ENCODE data around the gene MMRN1.

MMRN1 gene, protein sequence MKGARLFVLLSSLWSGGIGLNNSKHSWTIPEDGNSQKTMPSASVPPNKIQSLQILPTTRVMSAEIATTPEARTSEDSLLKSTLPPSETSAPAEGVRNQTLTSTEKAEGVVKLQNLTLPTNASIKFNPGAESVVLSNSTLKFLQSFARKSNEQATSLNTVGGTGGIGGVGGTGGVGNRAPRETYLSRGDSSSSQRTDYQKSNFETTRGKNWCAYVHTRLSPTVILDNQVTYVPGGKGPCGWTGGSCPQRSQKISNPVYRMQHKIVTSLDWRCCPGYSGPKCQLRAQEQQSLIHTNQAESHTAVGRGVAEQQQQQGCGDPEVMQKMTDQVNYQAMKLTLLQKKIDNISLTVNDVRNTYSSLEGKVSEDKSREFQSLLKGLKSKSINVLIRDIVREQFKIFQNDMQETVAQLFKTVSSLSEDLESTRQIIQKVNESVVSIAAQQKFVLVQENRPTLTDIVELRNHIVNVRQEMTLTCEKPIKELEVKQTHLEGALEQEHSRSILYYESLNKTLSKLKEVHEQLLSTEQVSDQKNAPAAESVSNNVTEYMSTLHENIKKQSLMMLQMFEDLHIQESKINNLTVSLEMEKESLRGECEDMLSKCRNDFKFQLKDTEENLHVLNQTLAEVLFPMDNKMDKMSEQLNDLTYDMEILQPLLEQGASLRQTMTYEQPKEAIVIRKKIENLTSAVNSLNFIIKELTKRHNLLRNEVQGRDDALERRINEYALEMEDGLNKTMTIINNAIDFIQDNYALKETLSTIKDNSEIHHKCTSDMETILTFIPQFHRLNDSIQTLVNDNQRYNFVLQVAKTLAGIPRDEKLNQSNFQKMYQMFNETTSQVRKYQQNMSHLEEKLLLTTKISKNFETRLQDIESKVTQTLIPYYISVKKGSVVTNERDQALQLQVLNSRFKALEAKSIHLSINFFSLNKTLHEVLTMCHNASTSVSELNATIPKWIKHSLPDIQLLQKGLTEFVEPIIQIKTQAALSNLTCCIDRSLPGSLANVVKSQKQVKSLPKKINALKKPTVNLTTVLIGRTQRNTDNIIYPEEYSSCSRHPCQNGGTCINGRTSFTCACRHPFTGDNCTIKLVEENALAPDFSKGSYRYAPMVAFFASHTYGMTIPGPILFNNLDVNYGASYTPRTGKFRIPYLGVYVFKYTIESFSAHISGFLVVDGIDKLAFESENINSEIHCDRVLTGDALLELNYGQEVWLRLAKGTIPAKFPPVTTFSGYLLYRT

DNA sequence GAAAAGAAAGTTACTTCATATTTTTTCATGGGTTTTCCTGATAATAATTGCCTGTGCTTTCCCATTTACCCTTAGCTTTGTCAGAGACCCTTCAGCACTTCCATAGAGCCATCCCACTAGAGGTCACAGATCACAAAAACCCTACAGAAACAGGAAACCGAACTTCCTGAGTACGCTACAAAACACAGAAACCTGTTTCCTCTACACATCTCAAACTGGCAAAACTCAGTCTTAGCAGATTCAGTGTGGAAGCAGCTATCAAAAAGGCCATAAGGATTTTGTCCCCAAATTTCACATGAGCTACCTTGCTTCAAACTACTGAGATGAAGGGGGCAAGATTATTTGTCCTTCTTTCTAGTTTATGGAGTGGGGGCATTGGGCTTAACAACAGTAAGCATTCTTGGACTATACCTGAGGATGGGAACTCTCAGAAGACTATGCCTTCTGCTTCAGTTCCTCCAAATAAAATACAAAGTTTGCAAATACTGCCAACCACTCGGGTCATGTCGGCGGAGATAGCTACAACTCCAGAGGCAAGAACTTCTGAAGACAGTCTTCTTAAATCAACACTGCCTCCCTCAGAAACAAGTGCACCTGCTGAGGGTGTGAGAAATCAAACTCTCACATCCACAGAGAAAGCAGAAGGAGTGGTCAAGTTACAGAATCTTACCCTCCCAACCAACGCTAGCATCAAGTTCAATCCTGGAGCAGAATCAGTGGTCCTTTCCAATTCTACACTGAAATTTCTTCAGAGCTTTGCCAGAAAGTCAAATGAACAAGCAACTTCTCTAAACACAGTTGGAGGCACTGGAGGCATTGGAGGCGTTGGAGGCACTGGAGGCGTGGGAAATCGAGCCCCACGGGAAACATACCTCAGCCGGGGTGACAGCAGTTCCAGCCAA, at the start of gene MMRN1:
Gene MMRN1 (plus strand): TSS at position 206 of the 902 bp plus-strand sequence. CDS start 118 bp downstream, at position 324.
- DNase-seq (ENCODE audit: low read depth, low spot score), result no peak

DNA sequence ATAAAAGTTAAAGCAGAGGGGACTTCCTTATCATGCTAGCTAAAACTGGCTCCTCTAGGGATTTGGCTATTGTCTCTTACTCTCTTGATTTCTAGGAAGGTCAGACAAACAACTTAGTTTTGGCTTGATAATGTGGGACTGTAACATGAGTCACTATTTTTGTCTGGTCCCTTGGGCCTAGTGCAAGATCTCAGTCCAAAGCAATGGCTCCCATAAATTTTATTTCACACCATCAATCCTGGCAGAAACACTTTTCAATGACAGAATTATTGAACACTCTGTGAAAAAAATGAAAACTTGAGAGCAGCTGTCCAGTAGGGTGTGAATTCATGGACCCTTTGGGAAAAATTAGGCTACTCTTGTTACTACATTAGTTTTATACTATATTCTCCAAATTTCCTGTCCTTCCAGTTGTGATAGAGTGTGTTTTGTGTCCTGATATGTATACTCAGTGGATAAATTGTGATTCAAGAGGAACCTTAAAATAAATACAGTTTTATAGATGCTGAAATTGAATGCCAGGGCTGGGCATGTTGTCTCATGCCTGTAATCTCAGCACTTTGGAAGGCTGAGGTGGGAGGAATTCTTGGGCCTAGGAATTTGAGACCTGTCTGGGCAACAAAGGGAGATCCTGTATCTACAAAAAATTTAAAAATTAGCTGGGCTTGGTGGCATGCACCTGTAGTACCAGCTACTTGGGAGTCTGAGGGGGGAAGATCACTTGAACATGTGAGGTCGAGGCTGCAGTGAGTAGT, 46.9 kb upstream of the MMRN1 start:
- no peak for DNase-seq (ENCODE audit: low read depth, low spot score)

DNA sequence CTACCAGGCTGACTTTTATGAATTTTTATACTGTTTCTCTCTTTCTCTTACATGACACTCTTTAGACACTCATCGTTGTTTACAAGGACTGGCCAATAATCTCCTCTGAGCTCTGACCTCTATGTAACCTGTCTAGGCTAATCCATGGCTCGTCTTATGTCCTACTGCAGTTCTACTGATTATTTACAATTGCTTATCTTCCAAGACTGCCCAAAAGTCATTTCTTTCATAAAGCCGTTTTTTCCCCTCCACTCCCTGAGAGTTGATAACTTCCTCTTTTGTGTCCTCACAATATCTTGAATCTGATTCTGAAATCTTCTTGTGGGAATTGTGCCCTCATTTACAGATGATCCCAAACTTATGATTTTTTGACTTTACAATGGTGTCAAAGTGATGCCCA, 39.4 kb upstream of the MMRN1 start:
- DNase-seq (ENCODE audit: low read depth, low spot score), result no peak

DNA sequence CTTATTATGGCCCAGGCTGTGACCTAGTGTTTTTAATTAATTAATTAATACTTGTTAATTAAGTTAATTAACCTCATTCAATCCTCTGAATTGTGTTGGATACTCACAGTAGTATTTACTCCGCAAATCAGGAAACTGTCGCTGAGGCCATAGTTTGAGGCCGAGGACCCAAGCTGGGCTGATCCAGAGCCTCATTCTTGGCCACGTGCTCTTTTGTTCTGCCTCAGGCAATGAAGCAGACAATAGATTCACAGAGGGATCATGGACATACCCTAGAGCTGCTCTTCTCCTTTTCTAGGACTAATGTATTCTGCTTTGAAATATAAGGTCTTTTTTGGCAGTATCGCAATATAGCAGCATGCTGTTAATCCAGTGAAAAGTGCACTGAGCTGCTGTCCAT, 33.7 kb upstream of the MMRN1 start:
- DNase-seq (ENCODE audit: low read depth, low spot score), result no peak

DNA sequence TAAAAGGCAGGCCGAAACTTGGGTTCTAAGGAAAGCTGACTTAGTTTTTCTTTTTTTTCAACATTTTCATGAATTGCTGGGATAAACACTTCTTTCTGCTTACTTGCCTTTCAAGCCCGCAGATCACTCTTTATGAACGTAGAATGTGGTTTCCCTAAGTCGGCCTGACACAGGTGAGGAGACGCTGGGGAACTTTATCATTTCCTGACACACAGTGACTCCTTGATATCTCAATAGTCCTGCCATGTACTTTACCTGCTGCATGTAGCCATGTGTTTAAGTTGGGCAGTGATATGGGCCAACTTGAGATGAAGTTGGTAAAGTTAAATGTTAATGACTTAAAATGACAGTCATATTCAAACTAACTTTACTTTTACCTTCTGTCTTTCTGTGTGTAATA, 31.1 kb upstream of the MMRN1 start:
- no peak for DNase-seq (ENCODE audit: low read depth, low spot score)

DNA sequence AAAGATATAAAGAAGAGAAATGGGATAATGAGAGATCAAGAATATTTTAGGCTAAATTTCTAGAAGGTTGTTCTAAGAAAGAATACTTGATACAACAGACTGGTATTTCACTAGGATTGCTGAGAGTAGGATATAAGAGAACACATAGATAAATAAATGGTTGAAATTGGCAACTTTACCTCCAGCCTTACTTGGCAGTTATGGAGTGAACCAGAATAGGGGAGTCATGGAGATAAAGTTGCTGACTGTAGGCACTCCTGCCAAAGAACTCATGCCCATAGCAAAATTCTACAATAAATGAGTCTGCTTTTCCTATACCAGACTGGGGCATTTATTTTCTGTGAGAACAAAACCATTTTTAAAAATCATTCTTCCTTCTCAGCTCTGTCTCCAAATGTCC, 26.4 kb upstream of the MMRN1 start:
- DNase-seq (ENCODE audit: low read depth, low spot score), result no peak

DNA sequence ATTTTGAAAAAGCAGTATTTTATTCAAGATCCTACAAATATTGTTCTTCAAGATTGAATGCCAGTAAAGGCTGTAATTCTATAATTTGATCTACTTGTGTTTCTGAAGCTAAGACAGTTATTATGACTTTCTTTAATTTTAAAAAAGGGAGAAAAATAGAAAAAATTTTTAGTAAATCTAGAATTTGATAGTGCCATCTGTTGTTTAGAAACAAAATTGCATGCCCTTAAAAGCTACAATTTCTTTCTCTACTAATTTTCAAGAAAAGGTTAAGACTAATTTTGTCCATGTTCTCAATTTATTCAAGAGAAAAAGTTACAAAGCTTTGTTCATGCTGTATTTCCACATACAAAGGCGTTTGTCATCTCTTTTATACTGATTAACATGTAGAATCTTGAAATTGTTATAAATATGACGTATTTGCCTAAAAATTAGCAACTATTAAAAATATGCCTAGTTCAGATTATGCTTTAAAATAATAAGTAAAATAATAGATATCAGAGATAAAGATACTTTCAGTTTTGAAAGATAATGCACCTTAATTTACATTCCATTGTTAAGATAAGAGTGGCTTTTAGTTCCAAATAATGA, 25.6 kb upstream of the MMRN1 start:
- DNase-seq (ENCODE audit: low read depth, low spot score), result no peak

DNA sequence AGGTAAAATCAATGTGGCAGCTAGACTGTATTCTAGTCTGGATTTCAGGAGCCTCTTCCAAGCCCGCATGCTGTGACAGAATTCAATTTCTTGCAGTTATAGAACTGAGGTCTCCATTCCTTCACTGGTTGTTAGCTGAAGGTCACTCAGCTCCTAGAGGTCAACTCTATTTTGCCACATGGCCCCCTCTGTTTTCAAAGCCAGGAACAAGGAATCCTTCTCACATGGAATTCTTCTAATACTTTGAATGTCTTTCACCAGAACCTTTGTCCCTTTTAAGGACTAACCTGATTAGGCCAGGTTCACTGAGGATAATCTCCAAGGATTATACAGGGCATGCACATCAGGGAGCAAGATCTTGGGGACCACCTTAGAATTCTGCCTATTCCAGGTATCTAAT, 23.4 kb upstream of the MMRN1 start:
- DNase-seq (ENCODE audit: low read depth, low spot score), result no peak

DNA sequence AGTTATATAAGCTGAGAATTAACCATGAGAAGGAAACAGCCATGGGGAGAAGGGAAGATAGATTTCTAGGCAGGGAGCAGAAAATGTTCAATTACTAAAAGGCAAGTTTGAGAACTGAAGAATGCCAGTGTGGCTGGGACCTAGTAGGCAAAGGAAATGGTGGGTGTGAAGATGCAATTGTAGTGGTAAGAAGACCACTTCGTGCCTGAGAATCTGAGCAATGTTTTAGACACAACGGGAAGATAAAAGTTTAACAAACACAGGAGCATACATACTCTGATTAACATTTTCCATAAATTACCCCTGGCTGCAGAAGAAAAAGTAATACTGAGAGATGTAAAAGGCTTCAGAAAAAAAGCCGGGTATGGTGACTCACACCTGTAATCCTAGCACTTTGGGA, 18.1 kb upstream of the MMRN1 start:
- DNase-seq (ENCODE audit: low read depth, low spot score), result no peak

DNA sequence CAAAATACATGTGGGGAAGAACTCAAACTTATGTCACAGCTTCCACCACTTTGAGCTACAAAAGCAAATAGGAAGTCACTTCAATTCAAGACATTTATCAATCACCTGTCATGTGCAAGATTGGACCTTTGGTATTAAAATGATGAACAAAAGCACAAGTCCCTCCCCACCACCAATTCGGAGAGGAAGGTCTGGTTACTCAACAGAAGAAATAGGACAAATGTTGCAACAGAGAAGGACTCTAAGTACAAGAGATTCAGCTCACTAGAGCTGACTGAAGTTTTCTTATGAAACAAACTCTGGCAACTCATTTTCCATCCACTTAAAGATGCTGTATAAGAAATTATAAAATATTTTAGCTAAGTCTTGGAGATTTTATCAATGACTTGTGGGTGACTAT, 16.0 kb upstream of the MMRN1 start:
- DNase-seq (ENCODE audit: low read depth, low spot score), result no peak

DNA sequence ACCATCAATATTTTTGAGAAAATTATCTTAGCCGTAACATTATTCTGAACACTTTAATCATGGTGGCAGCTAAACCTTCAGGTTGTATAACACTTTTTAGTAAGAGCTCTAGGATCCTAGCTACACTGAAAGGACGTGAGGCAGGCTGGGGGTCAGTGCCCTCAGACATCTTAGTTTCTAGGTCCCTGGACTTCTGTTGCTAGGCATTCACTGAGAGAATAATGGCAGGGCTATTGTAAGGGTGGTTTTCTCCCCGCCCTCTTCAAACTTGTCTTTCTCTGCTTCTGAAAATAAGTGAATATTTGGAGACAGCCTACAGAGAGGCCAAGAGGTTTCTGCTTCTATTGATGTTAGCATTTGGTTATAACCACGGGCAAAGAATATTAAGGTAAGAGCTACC, 15.4 kb upstream of the MMRN1 start:
- DNase-seq (ENCODE audit: low read depth, low spot score), result no peak

DNA sequence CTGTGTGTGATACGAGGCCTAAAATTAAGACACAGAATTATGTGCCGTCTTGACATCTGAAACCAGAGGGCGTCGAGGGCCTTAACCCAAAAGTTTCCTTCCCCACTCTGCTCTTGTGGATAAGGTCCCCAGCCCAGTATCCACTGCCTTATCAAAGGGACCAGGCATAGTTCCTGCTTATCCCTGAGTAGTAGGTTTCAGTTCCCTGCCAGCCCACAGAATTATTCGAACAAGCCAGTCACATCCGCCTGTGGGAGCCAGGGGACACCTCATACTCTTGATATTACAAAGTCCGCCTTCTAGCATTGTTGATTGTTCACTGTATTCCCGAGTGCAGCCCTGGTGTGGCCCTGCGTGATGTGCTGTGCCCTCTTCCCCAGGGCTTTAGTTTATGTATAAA, 5.4 kb upstream of the MMRN1 start:
- DNase-seq (ENCODE audit: low read depth, low spot score), result no peak

DNA sequence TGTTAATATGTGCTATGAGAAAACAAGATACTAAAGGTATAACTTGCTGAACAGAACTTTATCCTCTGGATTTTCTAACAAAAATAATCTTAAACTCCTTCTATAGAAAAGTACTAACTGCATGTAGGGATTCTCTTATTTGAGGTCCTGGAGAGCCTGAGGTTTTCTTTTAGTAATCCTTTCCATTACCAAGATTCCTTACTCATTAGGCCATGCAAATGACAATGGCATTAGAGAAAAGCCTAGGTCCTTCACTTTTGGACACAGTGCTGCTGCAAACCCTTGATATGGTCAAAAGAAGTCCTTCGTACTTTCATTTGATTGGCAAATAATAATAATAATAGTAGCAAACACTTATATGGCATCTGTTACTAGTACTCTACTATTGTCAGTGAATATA, 3.2 kb downstream of the MMRN1 start:
- no peak for DNase-seq (ENCODE audit: low read depth, low spot score)

DNA sequence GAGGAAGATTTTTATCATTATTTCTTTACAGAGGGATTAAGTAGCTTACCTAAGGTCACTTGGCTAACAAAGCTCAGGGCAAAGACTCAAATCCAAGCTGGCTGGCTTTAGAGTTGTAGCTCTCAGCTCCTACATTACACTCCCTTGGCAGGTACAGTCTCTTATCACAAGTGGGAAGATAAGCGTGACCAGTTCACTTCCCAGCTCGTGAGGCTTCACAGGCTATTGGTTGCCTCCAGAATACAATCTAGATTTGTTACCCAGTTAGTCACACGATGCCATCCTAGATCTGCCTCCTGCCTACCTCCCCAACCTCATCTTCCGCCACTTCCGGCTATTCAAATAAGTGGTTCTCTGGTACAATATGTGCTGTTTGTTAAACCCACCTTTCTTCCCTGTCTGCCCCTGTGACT, 3.7 kb downstream of the MMRN1 start:
- no peak for DNase-seq (ENCODE audit: low read depth, low spot score)

DNA sequence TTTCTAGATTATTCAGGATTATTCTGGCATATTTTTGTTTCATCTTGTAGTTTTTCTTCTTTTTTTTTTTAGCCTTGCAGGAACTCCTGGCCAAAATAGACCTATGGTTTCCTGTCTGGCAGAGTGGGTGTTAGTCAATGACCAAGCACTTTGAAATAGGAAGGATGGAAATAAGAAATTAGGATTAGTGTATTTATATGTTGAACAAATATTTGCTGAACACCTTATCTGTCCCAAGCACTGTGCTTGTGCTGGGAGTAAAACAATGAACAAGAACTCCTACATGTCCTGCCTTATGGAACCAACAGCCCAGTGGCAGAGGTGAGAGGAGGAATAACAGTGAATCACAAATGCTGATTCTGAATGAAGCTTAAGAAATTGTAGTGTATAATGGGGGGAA, 4.5 kb downstream of the MMRN1 start:
- no peak for DNase-seq (ENCODE audit: low read depth, low spot score)

DNA sequence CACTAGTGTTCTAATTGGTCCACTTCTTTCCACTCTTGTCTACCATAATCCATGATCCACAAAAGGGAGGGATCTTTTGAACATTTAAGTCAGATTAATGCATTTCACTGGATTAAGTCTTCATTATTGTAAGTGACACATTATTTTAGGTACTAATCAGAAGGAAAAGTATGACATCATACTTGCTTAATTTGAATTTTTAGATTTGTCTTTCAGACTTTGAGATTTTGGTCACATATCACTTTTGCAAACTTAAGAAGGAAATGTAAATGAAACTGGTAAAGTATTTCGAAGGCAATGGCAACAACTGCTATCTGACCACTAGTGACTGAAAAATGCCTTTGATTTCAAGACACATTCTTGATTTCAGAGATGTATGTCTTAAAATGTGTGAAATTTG, 5.2 kb downstream of the MMRN1 start:
- DNase-seq (ENCODE audit: low read depth, low spot score), result no peak

DNA sequence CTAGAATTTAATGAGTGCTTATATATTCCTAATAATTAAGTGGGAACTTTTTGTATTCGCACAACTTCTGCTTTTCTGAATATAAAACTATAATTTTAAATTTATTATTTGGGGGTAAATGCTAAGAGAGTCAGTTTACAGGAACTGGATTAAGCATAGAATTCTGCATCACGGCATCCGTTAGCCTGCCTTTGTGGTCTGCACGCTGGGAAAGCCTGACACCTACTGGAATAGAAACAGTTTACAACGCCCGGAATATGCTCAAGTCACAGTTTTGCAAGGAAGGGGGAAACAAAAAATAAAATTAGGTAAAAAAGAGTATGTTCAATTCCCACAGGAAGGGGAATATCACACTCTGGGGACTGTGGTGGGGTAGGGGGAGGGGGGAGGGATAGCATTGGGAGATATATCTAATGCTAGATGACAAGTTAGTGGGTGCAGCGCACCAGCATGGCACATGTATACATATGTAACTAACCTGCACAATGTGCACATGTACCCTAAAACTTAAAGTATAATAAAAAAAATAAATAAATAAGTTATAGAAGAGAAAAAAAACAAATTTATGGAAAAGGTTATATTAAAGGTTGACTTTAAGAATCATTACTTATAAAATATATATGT, 7.3 kb downstream of the MMRN1 start:
- DNase-seq (ENCODE audit: low read depth, low spot score), result peak; percentile 5

DNA sequence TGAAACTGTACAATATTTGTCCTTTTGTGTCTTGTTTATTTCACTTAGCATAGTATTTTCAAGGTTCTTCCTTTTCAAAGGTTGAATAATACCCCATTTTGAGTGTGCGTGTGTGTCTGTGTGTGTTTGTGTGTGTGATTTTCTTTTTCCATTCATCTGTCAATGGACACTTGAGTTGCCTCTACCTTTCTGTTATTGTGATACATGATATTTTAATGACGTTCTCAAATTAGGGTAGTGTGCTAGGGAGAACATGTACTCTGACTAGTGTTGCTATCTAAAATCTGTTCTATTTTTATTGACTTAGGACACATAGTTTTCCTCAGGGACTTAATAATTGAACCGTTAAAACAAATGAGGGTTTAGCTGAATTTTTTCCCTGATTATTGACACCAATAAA, 9.9 kb downstream of the MMRN1 start:
- no peak for DNase-seq (ENCODE audit: low read depth, low spot score)

DNA sequence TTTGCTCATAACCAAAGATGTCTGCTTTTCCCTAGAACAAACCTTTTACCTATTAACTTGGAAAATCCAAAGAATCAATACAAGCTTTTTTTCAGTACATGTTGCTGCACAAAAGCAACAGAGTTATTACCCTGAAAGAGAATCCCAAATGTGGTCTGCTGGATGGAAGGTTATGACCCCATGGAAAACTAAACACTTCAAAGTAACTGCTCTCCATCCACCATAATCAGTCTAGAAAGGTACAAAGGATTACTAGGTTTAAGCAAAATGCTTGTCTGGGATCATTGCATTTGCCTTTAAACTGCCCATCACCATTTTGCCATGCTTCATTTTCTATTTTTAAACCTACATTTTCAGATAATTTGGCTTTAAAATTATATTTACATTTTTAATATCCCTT, 11.7 kb downstream of the MMRN1 start:
- DNase-seq (ENCODE audit: low read depth, low spot score), result no peak

Measured in brain pericyte (primary cell).